Measurements from ENCODE around the gene SETDB1. TPM values are rescaled to one million over a fixed set of nuclear protein-coding genes. Genes with fewer than 3 reads are reported as not detected.

The SETDB1 gene
- total and polyA plus RNA-seq, 11 donors, result 12.5 to 28.0 (median 16.8) TPM

GRCh38 chr1:150954708-150955107, 28.5 kb downstream of the SETDB1 start:
- H3K36me3 ChIP-seq, result peaks cover 3 to 100% (median 99%) of the 10 kb centered on the region in 9 donors
- no peaks in the 10 kb centered on the region for H3K9me3 ChIP-seq
- no peak for ATAC-seq
- no peak overlapping the region for H3K27ac ChIP-seq
- TF ChIP-seq CTCF (IDR thresholded peaks at IDR 0.05) (no peak), POLR2A (IDR thresholded peaks at IDR 0.05) (no peak)
- WGBS, 4 donors, result 92 to 94% (median 93%) methylated on average over 3 of the region's 3 CpGs
- no peaks in the 10 kb centered on the region for H3K4me1 ChIP-seq
- DNase-seq, result no peak
- no peak overlapping the region for H3K4me3 ChIP-seq
- intact Hi-C loops (cut with DNase I), result no loop called here
- no peaks in the 10 kb centered on the region for H3K27me3 ChIP-seq

GRCh38 chr1:150955280-150955679, 29.1 kb downstream of the SETDB1 start:
- Histone ChIP-seq H3K4me1 (no peaks in the 10 kb centered on the region), H3K27me3 (no peaks in the 10 kb centered on the region), H3K27ac (no peak overlapping the region), H3K36me3 (peaks cover 3 to 100% (median 99%) of the 10 kb centered on the region in 9 donors), H3K9me3 (no peaks in the 10 kb centered on the region), H3K4me3 (no peak overlapping the region)
- ATAC-seq, result peak in 1 of 4 donors; percentile 57
- intact Hi-C loops (cut with DNase I), result no loop called here
- DNase-seq, result no peak
- TF ChIP-seq POLR2A (IDR thresholded peaks at IDR 0.05), result no peak
- no peak for TF ChIP-seq CTCF (IDR thresholded peaks at IDR 0.05)

GRCh38 chr1:150957666-150958065, 31.5 kb downstream of the SETDB1 start:
- Histone ChIP-seq H3K9me3 (no peaks in the 10 kb centered on the region), H3K4me3 (no peak overlapping the region), H3K27me3 (no peaks in the 10 kb centered on the region), H3K36me3 (peaks cover 0 to 99% (median 98%) of the 10 kb centered on the region in 9 donors), H3K4me1 (peaks cover 0 to 4% (median 0%) of the 10 kb centered on the region in 12 donors), H3K27ac (no peak overlapping the region)
- no peak for TF ChIP-seq CTCF (IDR thresholded peaks at IDR 0.05)
- no peak for TF ChIP-seq POLR2A (IDR thresholded peaks at IDR 0.05)
- no peak for DNase-seq
- ATAC-seq, result no peak
- WGBS, 4 donors, result 92 to 98% (median 97%) methylated on average over 11 of the region's 11 CpGs
- intact Hi-C loops (cut with DNase I), result no loop called here

GRCh38 chr1:150960646-150961045, 34.5 kb downstream of the SETDB1 start:
- Histone ChIP-seq H3K27me3 (no peaks in the 10 kb centered on the region), H3K4me1 (peaks cover 0 to 4% (median 0%) of the 10 kb centered on the region in 12 donors), H3K4me3 (no peak overlapping the region), H3K27ac (no peak overlapping the region), H3K9me3 (no peaks in the 10 kb centered on the region), H3K36me3 (peaks cover 0 to 99% (median 98%) of the 10 kb centered on the region in 9 donors)
- 93 to 98% (median 95%) methylated on average over 7 of the region's 7 CpGs for WGBS, 4 donors
- DNase-seq, result no peak
- intact Hi-C loops (cut with DNase I), result no loop called here
- no peak for ATAC-seq
- TF ChIP-seq CTCF (IDR thresholded peaks at IDR 0.05), result no peak
- no peak for TF ChIP-seq POLR2A (IDR thresholded peaks at IDR 0.05)
